Measurements from ENCODE around the gene PRTG. TPM values are rescaled to one million over a fixed set of nuclear protein-coding genes. Genes with fewer than 3 reads are reported as not detected.

The PRTG gene
- polyA plus RNA-seq, 3 donors: not detected

- peaks cover 3 to 12% (median 7%) of the 10 kb centered on the region in 7 donors for H3K9me3 Mint-ChIP-seq
- peaks cover 7% of the 10 kb centered on the region for H3K4me1 Mint-ChIP-seq
- no peak overlapping the region for H3K27ac ChIP-seq (ENCODE audit: low read depth in 1 of 2, low read length in 2 of 2)
- TF ChIP-seq CTCF (IDR thresholded peaks at IDR 0.05): no peak
- H3K36me3 ChIP-seq (replicated peaks in 1 of 2; ENCODE audit: control insufficient read depth in 1 of 2, insufficient read depth in 2 of 2, low read length in 2 of 2): no peaks in the 10 kb centered on the region
- no peaks in the 10 kb centered on the region for H3K27me3 ChIP-seq (ENCODE audit: control insufficient read depth in 2 of 2, insufficient read depth in 2 of 2, low read length in 2 of 2)
- intact Hi-C loops (cut with micrococcal nuclease): no loop called here
- peak overlapping the region in 1 of 7 donors; percentile 36 for H3K27ac Mint-ChIP-seq
- no peak overlapping the region for H3K4me3 Mint-ChIP-seq
- H3K9me3 ChIP-seq (replicated peaks in 1 of 2; ENCODE audit: control insufficient read depth in 1 of 2, insufficient read depth in 1 of 2, low read length in 2 of 2): no peaks in the 10 kb centered on the region
- no peaks in the 10 kb centered on the region for H3K79me2 ChIP-seq (ENCODE audit: insufficient read depth, low read length)
- no peak overlapping the region for H3K4me3 ChIP-seq (replicated peaks in 1 of 3; ENCODE audit: low read depth in 2 of 3, low read length in 3 of 3)
- no peak overlapping the region for H3K4me2 ChIP-seq (replicated peaks; ENCODE audit: extremely low read depth, low read length, poor library complexity, severe bottlenecking)
- H3K36me3 Mint-ChIP-seq: no peaks in the 10 kb centered on the region
- no peaks in the 10 kb centered on the region for H3K4me1 ChIP-seq (ENCODE audit: control insufficient read depth in 1 of 2, insufficient read depth in 2 of 2, low read length in 2 of 2)
- no CpG with 5 or more reads among the region's 2 CpGs for WGBS (ENCODE audit: insufficient coverage)
- H3K27me3 Mint-ChIP-seq (ENCODE audit: low read depth in 3 of 3): peaks cover 1 to 8% (median 5%) of the 10 kb centered on the region in 3 donors
- no peak overlapping the region for H3K9ac ChIP-seq (ENCODE audit: insufficient read depth, low read length, poor library complexity, severe bottlenecking)
- DNase-seq: no peak
- H4K20me1 ChIP-seq (ENCODE audit: insufficient read depth, low read length): no peaks in the 10 kb centered on the region
- no peak overlapping the region for H2AFZ ChIP-seq (ENCODE audit: insufficient read depth, low read depth, low read length, poor library complexity, severe bottlenecking)
Measured at GRCh38 chr15:55780292-55780691, 37.3 kb upstream of the PRTG start.

- intact Hi-C loops (cut with micrococcal nuclease): no loop called here
- no peak overlapping the region for H3K9ac ChIP-seq (ENCODE audit: insufficient read depth, low read length, poor library complexity, severe bottlenecking)
- Mint-ChIP-seq H3K27ac (peak overlapping the region in 1 of 7 donors; percentile 27), H3K27me3 (ENCODE audit: low read depth in 3 of 3) (peaks cover 0 to 8% (median 1%) of the 10 kb centered on the region in 3 donors), H3K4me3 (no peak overlapping the region), H3K4me1 (peaks cover 7% of the 10 kb centered on the region), H3K36me3 (no peaks in the 10 kb centered on the region), H3K9me3 (peaks cover 3 to 12% (median 7%) of the 10 kb centered on the region in 7 donors)
- no peaks in the 10 kb centered on the region for H3K36me3 ChIP-seq (replicated peaks in 1 of 2; ENCODE audit: control insufficient read depth in 1 of 2, insufficient read depth in 2 of 2, low read length in 2 of 2)
- TF ChIP-seq CTCF (IDR thresholded peaks at IDR 0.05): no peak
- no peaks in the 10 kb centered on the region for H3K79me2 ChIP-seq (ENCODE audit: insufficient read depth, low read length)
- no peaks in the 10 kb centered on the region for H3K27me3 ChIP-seq (ENCODE audit: control insufficient read depth in 2 of 2, insufficient read depth in 2 of 2, low read length in 2 of 2)
- H4K20me1 ChIP-seq (ENCODE audit: insufficient read depth, low read length): no peaks in the 10 kb centered on the region
- H3K4me3 ChIP-seq (replicated peaks in 1 of 3; ENCODE audit: low read depth in 2 of 3, low read length in 3 of 3): no peak overlapping the region
- no peak overlapping the region for H3K27ac ChIP-seq (ENCODE audit: low read depth in 1 of 2, low read length in 2 of 2)
- no peak overlapping the region for H3K4me2 ChIP-seq (replicated peaks; ENCODE audit: extremely low read depth, low read length, poor library complexity, severe bottlenecking)
- H3K9me3 ChIP-seq (replicated peaks in 1 of 2; ENCODE audit: control insufficient read depth in 1 of 2, insufficient read depth in 1 of 2, low read length in 2 of 2): no peaks in the 10 kb centered on the region
- H3K4me1 ChIP-seq (ENCODE audit: control insufficient read depth in 1 of 2, insufficient read depth in 2 of 2, low read length in 2 of 2): no peaks in the 10 kb centered on the region
- 100% methylated on average over 2 of the region's 3 CpGs for WGBS (ENCODE audit: insufficient coverage)
- H2AFZ ChIP-seq (ENCODE audit: insufficient read depth, low read depth, low read length, poor library complexity, severe bottlenecking): no peak overlapping the region
- DNase-seq: no peak
Measured at GRCh38 chr15:55778932-55779331, 36.0 kb upstream of the PRTG start.
